Endothelial cell of coronary artery (primary cell): ENCODE data around the gene TIE1. TPM values are rescaled to one million over a fixed set of nuclear protein-coding genes. Genes with fewer than 3 reads are reported as not detected.

ENCODE experiments used
- total RNA-seq: library from RNA; depleted of rRNA; stranded (reverse); fragments of >200 nt; gene quantifications from 2 replicates; pipeline ENCODE4 v1.2.3, GENCODE V29; 2014

The TIE1 gene
- total RNA-seq: 694 and 736 TPM in 2 replicates

GRCh38 chr1:43300378-43301094 is at the start of gene TIE1:
TSS of gene TIE1 (plus strand) at chr1:43300982. CDS start at chr1:43301072, 90 bp downstream.

GRCh38 chr1:43269627-43270375 is 31.0 kb upstream of the TIE1 start, which contains the start of gene TMEM125:
TSS of gene TMEM125 (plus strand) at chr1:43269983. CDS start at chr1:43272723, 2,740 bp downstream.

GRCh38 chr1:43285269-43285990 is 15.4 kb upstream of the TIE1 start, which contains the start of gene C1orf210:
TSS of gene C1orf210 (minus strand) at chr1:43285581. CDS start at chr1:43283270, 2,311 bp downstream.

GRCh38 chr1:43337588-43337987 is 36.8 kb downstream of the TIE1 start, which contains the start of gene MPL:
TSS of gene MPL (plus strand) at chr1:43337818. CDS start at chr1:43337849, 31 bp downstream.

GRCh38 chr1:43358746-43359693 is 58.2 kb downstream of the TIE1 start, which contains the start of gene CDC20:
TSS of gene CDC20 (plus strand) at chr1:43358981. CDS start at chr1:43359216, 235 bp downstream.

GRCh38 chr1:43367904-43368645 is 67.3 kb downstream of the TIE1 start, which contains the start of gene ELOVL1:
TSS of gene ELOVL1 (minus strand) at chr1:43368011. CDS start at chr1:43365609, 2,402 bp downstream.

Other genes with a start within 250 kb of the TIE1 start
- gene EBNA1BP2, start 128.7 kb upstream of the TIE1 start, total RNA-seq: 103 and 141 TPM in 2 replicates
- 0.28 and 0.36 TPM in 2 replicates for gene CFAP57, start 128.7 kb upstream of the TIE1 start, total RNA-seq
- gene TMEM125, start 31.0 kb upstream of the TIE1 start, total RNA-seq: not detected in 2 replicates
- gene C1orf210, start 15.4 kb upstream of the TIE1 start, total RNA-seq: not detected in 2 replicates
- gene MPL, start 36.8 kb downstream of the TIE1 start, total RNA-seq: not detected in 2 replicates
- gene CDC20, start 58.0 kb downstream of the TIE1 start, total RNA-seq: 35.3 and 83.5 TPM in 2 replicates
- 64.6 and 66.0 TPM in 2 replicates for gene ELOVL1, start 67.0 kb downstream of the TIE1 start, total RNA-seq
- 45.6 and 47.1 TPM in 2 replicates for gene MED8, start 88.8 kb downstream of the TIE1 start, total RNA-seq
- gene SZT2, start 88.9 kb downstream of the TIE1 start, total RNA-seq: 13.5 and 23.6 TPM in 2 replicates
- 121 and 235 TPM in 2 replicates for gene HYI, start 152.9 kb downstream of the TIE1 start, total RNA-seq
- gene PTPRF, start 229.9 kb downstream of the TIE1 start, total RNA-seq: 120 and 266 TPM in 2 replicates